Astrocyte of the spinal cord (primary cell): Measurements from ENCODE around the gene FAM227A.
"Not testable (repeated sequence)": the region's sequence is repeated elsewhere in the genome, so short reads cannot be mapped to it uniquely, and the experiment has no call there.

ENCODE experiments used
- DNase-seq: peaks from one replicate; pipeline ENCODE4 v3.0.0; 2011; ENCODE audit warnings: low read depth, low spot score
- H3K4me3 ChIP-seq: 2 replicates; pipeline ENCODE4 v1.5.1; 2011; ENCODE audit warnings: low read depth, mild to moderate bottlenecking, low read length, moderate library complexity
- CTCF ChIP-seq: IDR thresholded peaks from 2 replicates; pipeline ENCODE4 v1.5.1; 2012; ENCODE audit warnings: low read depth, mild to moderate bottlenecking, low read length, inconsistent platforms
- in situ Hi-C: cut with HindIII; loops from 2 replicates; pipeline ENCODE4 v1.10.0; 2017; ENCODE audit warnings: low sequenced_read_pairs

FAM227A gene

GRCh38 chr22:38629108-38629507 lies 27.1 kb downstream of the FAM227A start:
- no peak for DNase-seq
- in situ Hi-C loops = no loop called here
- TF ChIP-seq CTCF = no peak
- H3K4me3 ChIP-seq = no peak overlapping the region

GRCh38 chr22:38628444-38628843 lies 27.7 kb downstream of the FAM227A start:
- in situ Hi-C loops = no loop called here
- TF ChIP-seq CTCF = no peak
- H3K4me3 ChIP-seq = no peak overlapping the region
- DNase-seq = no peak

GRCh38 chr22:38623351-38623750 lies 32.8 kb downstream of the FAM227A start:
- TF ChIP-seq CTCF = no peak
- in situ Hi-C loops = no loop called here
- DNase-seq = no peak
- no peak overlapping the region for H3K4me3 ChIP-seq

GRCh38 chr22:38618682-38619081 lies 37.5 kb downstream of the FAM227A start:
- in situ Hi-C loops = no loop called here
- H3K4me3 ChIP-seq = no peak overlapping the region
- DNase-seq = no peak
- TF ChIP-seq CTCF = no peak

- no peak for TF ChIP-seq CTCF
- in situ Hi-C loops = no loop called here
- no peak overlapping the region for H3K4me3 ChIP-seq
- no peak for DNase-seq
Observed at GRCh38 chr22:38618258-38618657, 37.9 kb downstream of the FAM227A start.

- in situ Hi-C loops, H3K4me3 ChIP-seq, DNase-seq: not testable (repeated sequence)
Observed at GRCh38 chr22:38615064-38615405, 41.2 kb downstream of the FAM227A start.

- in situ Hi-C loops = no loop called here
- DNase-seq = no peak
- TF ChIP-seq CTCF = no peak
- H3K4me3 ChIP-seq = no peak overlapping the region
Observed at GRCh38 chr22:38614332-38615063, 41.7 kb downstream of the FAM227A start.
